G401 (cell line): ENCODE results near the gene PRKAG2. TPM values are rescaled to one million over a fixed set of nuclear protein-coding genes. Genes with fewer than 3 reads are reported as not detected.
A peak's percentile ranks its signal among the peaks of the same experiment; 100 is the strongest.

Experiments used
- DNase-seq: peaks from one replicate; pipeline ENCODE4 v3.0.0-alpha.2; 2015; ENCODE audit warnings: low spot score
- in situ Hi-C: cut with HindIII; loops from 2 replicates; pipeline ENCODE4 v1.10.0; 2016; ENCODE audit warnings: low sequenced_read_pairs, mixed read lengths
- total RNA-seq: library from RNA; depleted of rRNA; stranded (reverse); fragments of >200 nt; shearing (Covaris generic); gene quantifications from 2 replicates; pipeline ENCODE4 v1.2.3, GENCODE V29; 2014

PRKAG2 gene
- total RNA-seq, 1 experiment from 2014 or later = 92.4 TPM

- DNase-seq = no peak
- in situ Hi-C loops = no loop called here
Measured at GRCh38 chr7:151768805-151769187, 108.1 kb downstream of the PRKAG2 start.

GRCh38 chr7:151767557-151767956 lies 109.4 kb downstream of the PRKAG2 start:
- no peak for DNase-seq
- in situ Hi-C loops = no loop called here

GRCh38 chr7:151764056-151764920 lies 112.6 kb downstream of the PRKAG2 start:
- DNase-seq = no peak
- in situ Hi-C loops = no loop called here

- in situ Hi-C loops = no loop called here
- DNase-seq = no peak
Measured at GRCh38 chr7:151763420-151763984, 113.4 kb downstream of the PRKAG2 start.

GRCh38 chr7:151762583-151763245 lies 114.2 kb downstream of the PRKAG2 start:
- DNase-seq = peak; percentile 89
- in situ Hi-C loops = no loop called here

- in situ Hi-C loops = no loop called here
Measured at GRCh38 chr7:151761957-151762356, 115.0 kb downstream of the PRKAG2 start.

GRCh38 chr7:151761231-151761630 lies 115.7 kb downstream of the PRKAG2 start:
- no peak for DNase-seq
- in situ Hi-C loops = no loop called here

More at GRCh38 chr7:151761957-151762356, 115.0 kb downstream of the PRKAG2 start:
- DNase-seq = no peak

- DNase-seq = peak; percentile 74
- in situ Hi-C loops = no loop called here
Measured at GRCh38 chr7:151759591-151760042, 117.3 kb downstream of the PRKAG2 start.

GRCh38 chr7:151758622-151759540 lies 118.0 kb downstream of the PRKAG2 start:
- in situ Hi-C loops = no loop called here
- DNase-seq = no peak

- in situ Hi-C loops = no loop called here
- no peak for DNase-seq
Measured at GRCh38 chr7:151757274-151757673, 119.6 kb downstream of the PRKAG2 start.

- no peak for DNase-seq
- in situ Hi-C loops = no loop called here
Measured at GRCh38 chr7:151756866-151757265, 120.0 kb downstream of the PRKAG2 start.

GRCh38 chr7:151756076-151756731 lies 120.7 kb downstream of the PRKAG2 start:
- no peak for DNase-seq
- in situ Hi-C loops = no loop called here

- in situ Hi-C loops = no loop called here
- DNase-seq = peak; percentile 45
Measured at GRCh38 chr7:151755131-151755801, 121.6 kb downstream of the PRKAG2 start.

- in situ Hi-C loops = no loop called here
- no peak for DNase-seq
Measured at GRCh38 chr7:151754688-151755130, 122.2 kb downstream of the PRKAG2 start.

GRCh38 chr7:151754142-151754590 lies 122.7 kb downstream of the PRKAG2 start:
- in situ Hi-C loops = no loop called here
- DNase-seq = peak; percentile 79

- DNase-seq = no peak
- in situ Hi-C loops = no loop called here
Measured at GRCh38 chr7:151752816-151753595, 123.9 kb downstream of the PRKAG2 start.

- DNase-seq = no peak
- in situ Hi-C loops = no loop called here
Measured at GRCh38 chr7:151752037-151752436, 124.9 kb downstream of the PRKAG2 start.
